Activated naive CD4-positive, alpha-beta T cell treated with anti-CD3 and anti-CD28 coated beads, Interleukin-2, amount 10 ng/mL, durations not matched to agents 5 hours and 36 hours (primary cell): ENCODE results near the gene RAP2A. TPM values are rescaled to one million over a fixed set of nuclear protein-coding genes. Genes with fewer than 3 reads are reported as not detected.

Source experiments
- total RNA-seq, 2 experiments: library from RNA; stranded (reverse); gene quantifications; one replicate each; pipeline ENCODE4 v1.2.3, GENCODE V29; 2021

RAP2A gene
- total RNA-seq: 10 to 100 TPM; 26.0 to 27.4 TPM

DNA sequence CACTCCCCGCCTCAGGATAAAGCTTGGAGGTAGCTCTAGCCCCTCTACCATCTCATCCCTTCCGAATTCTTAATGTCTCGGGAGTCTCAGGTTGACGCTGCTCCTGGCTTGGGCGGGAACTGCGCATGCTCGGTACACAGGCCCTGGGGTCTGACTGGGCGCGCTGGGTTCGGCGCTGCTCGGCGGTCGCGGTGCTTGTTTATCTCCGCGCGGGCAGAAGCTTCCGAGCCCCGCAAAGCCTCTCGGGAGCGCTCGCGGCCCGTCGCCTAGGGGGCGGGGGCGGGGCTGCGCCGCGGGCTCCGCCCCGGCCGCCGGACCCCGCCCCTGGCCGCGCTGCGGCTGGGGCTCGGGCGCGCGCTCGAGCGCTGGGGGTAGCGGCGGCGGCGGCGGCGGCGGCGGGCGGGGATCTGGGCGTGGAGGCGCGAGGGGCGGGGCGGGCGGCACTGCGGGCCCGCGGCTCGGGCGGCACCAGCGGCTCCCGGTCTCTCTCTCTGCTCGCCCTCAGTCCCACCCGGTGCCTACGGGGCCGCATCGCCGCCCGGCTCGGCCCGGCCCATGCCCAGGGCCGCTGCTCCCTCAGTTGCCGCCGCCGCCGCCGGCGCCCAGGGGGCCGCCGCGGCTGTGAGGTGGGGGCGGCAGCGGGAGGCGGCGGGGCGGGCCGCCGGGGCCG, at the start of gene RAP2A:
Gene RAP2A, plus strand, starts transcription at position 443 of the 670 bp plus-strand sequence. CDS start 302 bp downstream, outside the sequence.

Other genes starting within 250 kb of the RAP2A start
- 1 to 10 TPM; 9.7 to 9.8 TPM for gene MBNL2, start 211.8 kb upstream of the RAP2A start, total RNA-seq